ENCODE data around the gene ELAVL4.

The ELAVL4 gene

DNA sequence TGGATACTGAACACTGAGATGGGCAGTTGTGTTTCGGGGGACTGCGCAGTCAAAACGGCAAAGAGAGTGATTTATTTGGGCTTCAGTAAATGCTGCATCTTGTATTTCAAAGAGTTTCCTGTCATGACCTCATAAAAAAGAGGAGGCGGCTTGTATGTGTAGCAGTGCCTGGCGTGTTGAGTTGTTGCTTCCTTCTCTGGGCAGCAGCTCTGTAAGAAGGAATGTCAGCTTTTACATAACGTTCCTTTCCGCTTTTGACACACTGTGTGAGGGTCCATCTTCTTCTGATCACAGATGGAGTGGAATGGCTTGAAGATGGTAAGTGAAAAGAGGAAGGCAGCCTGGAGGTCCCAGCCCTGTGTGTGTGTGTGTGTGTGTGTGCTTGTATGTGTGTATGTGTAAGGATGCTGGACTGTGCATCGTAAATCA lies 941 bp downstream of the ELAVL4 start:
- H3K27ac ChIP-seq, result no peak overlapping the region
- DNase-seq (ENCODE audit: low read depth, low spot score), result no peak
- TF ChIP-seq POLR2AphosphoS5 (IDR thresholded peaks at IDR 0.05; ENCODE audit: borderline replicate concordance, low read depth, low read length) (no peak), FOXP2 (optimal IDR thresholded peaks at IDR 0.05; ENCODE audit: control extremely low read depth, extremely low read length, insufficient read depth) (no peak), EZH2 (IDR thresholded peaks at IDR 0.05) (no peak)
- H3K36me3 ChIP-seq (ENCODE audit: insufficient read depth, low read length), result no peaks in the 10 kb centered on the region
- H3K9me3 ChIP-seq (ENCODE audit: low read depth, low read length), result no peaks in the 10 kb centered on the region
- H3K9ac ChIP-seq (ENCODE audit: insufficient read length), result no peak overlapping the region
- H3K4me3 ChIP-seq, result no peak overlapping the region

DNA sequence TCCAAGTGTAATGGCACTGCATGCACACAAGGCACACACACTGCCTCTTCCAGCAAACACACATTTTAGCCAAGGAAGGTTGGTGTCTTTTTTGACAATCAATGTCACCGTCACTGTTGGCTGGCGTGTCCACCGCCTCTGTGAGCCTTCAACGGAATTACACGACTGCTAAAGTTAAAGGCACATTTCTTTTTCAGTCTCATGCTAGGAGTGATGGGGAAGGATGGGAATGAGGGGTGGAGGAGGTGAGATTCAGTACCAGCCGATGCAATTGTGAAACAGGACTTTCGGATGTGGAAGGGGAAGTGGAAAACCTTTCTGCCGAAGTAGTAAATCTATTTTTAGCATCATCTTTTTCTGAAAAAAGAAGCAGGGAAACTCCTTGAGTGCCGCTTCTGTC lies 1.4 kb downstream of the ELAVL4 start:
- Histone ChIP-seq H3K9ac (ENCODE audit: insufficient read length) (no peak overlapping the region), H3K4me3 (no peak overlapping the region)

DNA sequence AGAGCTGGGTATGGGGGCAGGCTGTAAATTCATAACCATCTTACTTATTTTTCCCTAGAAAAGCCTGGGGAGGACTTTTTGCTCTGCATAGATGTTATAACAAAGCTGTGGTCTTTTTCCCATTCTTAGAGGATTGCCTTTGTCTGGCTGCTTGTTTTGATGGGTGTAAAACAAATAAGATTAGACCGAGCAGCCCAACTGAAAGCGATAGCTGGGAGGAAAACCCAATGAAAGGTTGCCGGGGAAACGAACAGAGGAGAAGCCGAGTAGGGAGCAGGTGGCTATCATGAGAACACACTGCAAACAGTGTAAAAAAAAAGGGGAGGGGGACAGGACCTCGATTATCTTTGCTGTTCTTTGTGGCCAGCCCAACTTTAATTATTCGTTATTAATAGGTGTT lies 1.9 kb downstream of the ELAVL4 start:
- Histone ChIP-seq H3K9ac (ENCODE audit: insufficient read length) (no peak overlapping the region), H3K9me3 (ENCODE audit: low read depth, low read length) (no peaks in the 10 kb centered on the region), H3K27ac (no peak overlapping the region), H3K4me3 (no peak overlapping the region), H3K36me3 (ENCODE audit: insufficient read depth, low read length) (no peaks in the 10 kb centered on the region)
- TF ChIP-seq POLR2AphosphoS5 (IDR thresholded peaks at IDR 0.05; ENCODE audit: borderline replicate concordance, low read depth, low read length) (no peak), FOXP2 (optimal IDR thresholded peaks at IDR 0.05; ENCODE audit: control extremely low read depth, extremely low read length, insufficient read depth) (no peak), EZH2 (IDR thresholded peaks at IDR 0.05) (no peak)
- DNase-seq (ENCODE audit: low read depth, low spot score), result no peak

More for the DNA sequence above, 1.4 kb downstream of the ELAVL4 start:
- TF ChIP-seq POLR2AphosphoS5 (IDR thresholded peaks at IDR 0.05; ENCODE audit: borderline replicate concordance, low read depth, low read length) (no peak), EZH2 (IDR thresholded peaks at IDR 0.05) (no peak), FOXP2 (optimal IDR thresholded peaks at IDR 0.05; ENCODE audit: control extremely low read depth, extremely low read length, insufficient read depth) (no peak)
- Histone ChIP-seq H3K9me3 (ENCODE audit: low read depth, low read length) (no peaks in the 10 kb centered on the region), H3K27ac (no peak overlapping the region), H3K36me3 (ENCODE audit: insufficient read depth, low read length) (no peaks in the 10 kb centered on the region)
- no peak for DNase-seq (ENCODE audit: low read depth, low spot score)

DNA sequence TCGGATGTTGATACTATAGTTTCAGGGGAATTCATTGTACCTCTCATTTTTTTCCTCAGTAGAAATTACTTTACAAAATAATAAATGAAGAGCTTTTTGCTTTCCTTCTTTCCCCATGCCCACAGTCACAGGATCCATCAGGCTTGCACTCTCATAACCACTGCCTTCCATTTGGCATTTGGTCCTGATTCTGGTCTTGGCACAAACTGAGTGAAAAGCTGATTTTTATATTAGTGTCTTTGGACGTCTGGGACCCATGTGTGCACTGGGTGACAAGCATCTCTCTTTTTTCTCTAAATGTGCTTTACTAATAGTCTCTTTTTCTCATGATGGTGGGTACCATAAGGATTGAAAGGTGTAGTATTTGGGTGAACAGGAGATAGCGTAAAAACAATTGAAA lies 2.8 kb downstream of the ELAVL4 start:
- DNase-seq (ENCODE audit: low read depth, low spot score), result no peak
- Histone ChIP-seq H3K27ac (no peak overlapping the region), H3K4me3 (no peak overlapping the region), H3K9me3 (ENCODE audit: low read depth, low read length) (no peaks in the 10 kb centered on the region), H3K9ac (ENCODE audit: insufficient read length) (no peak overlapping the region), H3K36me3 (ENCODE audit: insufficient read depth, low read length) (no peaks in the 10 kb centered on the region)
- TF ChIP-seq FOXP2 (optimal IDR thresholded peaks at IDR 0.05; ENCODE audit: control extremely low read depth, extremely low read length, insufficient read depth) (no peak), EZH2 (IDR thresholded peaks at IDR 0.05) (no peak), POLR2AphosphoS5 (IDR thresholded peaks at IDR 0.05; ENCODE audit: borderline replicate concordance, low read depth, low read length) (no peak)

DNA sequence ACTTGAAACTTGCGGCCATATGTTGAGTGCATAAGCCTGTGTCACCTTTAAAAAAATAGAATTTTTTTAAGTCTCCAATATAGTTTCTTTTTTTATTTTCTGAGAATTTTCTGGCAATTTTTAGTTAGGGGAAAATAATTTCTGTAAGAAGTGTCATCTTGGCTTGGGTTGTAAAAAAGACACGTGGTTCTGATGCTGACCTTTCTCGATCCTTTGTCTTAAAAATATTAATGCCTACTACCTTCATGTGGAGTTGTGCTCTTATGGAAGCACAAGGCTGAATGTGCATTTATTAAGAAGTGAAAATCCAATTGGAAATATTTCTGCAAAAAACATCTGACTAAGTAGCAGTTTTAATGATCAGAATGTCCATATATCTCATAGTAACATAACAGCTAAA lies 3.5 kb downstream of the ELAVL4 start:
- Histone ChIP-seq H3K4me3 (no peak overlapping the region), H3K9ac (ENCODE audit: insufficient read length) (no peak overlapping the region), H3K9me3 (ENCODE audit: low read depth, low read length) (no peaks in the 10 kb centered on the region), H3K27ac (no peak overlapping the region), H3K36me3 (ENCODE audit: insufficient read depth, low read length) (no peaks in the 10 kb centered on the region)
- TF ChIP-seq EZH2 (IDR thresholded peaks at IDR 0.05), result no peak
- no peak for TF ChIP-seq POLR2AphosphoS5 (IDR thresholded peaks at IDR 0.05; ENCODE audit: borderline replicate concordance, low read depth, low read length)
- DNase-seq (ENCODE audit: low read depth, low spot score), result no peak

DNA sequence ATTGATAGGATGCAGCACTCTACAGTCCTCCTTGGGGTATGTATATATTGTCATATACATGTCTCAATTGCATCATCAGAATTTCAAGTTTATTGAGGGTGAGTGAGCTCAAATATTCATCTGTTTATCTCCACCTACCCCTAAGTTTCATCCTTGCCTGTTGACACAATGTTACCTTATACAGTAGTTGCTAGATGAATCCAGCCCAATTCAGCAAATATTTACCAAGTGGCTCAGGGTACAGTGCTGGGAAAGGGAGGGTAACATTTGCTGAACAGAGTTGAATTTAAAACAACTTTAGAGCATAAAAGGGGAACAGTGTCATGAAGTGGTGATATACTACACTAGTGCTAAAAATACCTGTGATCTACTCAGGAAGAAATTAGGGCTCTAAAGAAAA lies 14.4 kb downstream of the ELAVL4 start:
- no peak overlapping the region for H3K4me3 ChIP-seq
- H3K27ac ChIP-seq, result no peak overlapping the region
- no peaks in the 10 kb centered on the region for H3K9me3 ChIP-seq (ENCODE audit: low read depth, low read length)
- DNase-seq (ENCODE audit: low read depth, low spot score), result no peak
- no peaks in the 10 kb centered on the region for H3K36me3 ChIP-seq (ENCODE audit: insufficient read depth, low read length)
- no peak for TF ChIP-seq EZH2 (IDR thresholded peaks at IDR 0.05)
- no peak for TF ChIP-seq FOXP2 (optimal IDR thresholded peaks at IDR 0.05; ENCODE audit: control extremely low read depth, extremely low read length, insufficient read depth)
- TF ChIP-seq POLR2AphosphoS5 (IDR thresholded peaks at IDR 0.05; ENCODE audit: borderline replicate concordance, low read depth, low read length), result no peak
- no peak overlapping the region for H3K9ac ChIP-seq (ENCODE audit: insufficient read length)

DNA sequence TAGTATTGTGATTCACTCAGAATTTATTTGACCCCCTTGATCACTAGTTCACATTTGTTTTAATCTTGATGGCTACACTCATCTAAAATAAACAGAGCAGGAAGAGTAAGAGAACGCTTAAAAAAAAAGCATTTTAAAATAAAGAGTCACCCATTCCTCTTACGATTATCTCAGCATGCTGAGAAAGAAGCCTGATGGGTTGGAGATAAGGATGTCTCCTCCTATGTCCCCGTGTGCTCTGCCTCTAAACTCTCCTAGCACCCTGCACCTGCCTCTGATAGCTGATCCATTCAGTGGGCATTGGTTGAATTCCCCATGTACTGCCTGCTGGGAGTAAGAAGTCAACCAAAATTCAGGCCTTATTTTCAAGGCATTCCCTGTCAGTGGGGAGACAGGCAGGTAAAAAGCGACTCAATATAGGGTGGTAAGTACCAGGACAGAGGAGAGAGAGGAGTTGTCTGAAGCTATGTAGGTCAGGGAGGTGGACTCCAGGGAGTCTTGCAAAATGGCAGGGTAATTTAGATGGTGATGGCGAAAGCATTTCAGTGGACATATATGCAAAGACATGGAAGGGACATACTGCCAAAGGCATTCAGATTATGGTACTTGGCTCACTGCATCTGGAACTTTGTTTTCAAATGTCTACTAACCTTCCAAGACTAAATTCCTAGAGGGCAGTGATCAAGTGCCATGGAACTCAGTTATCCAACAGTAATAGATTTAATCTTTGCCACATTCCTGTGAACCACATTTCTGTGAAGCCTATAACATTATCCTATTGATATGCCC lies 18.4 kb downstream of the ELAVL4 start:
- Histone ChIP-seq H3K9me3 (ENCODE audit: low read depth, low read length) (no peaks in the 10 kb centered on the region), H3K4me3 (no peak overlapping the region), H3K9ac (ENCODE audit: insufficient read length) (no peak overlapping the region), H3K27ac (no peak overlapping the region), H3K36me3 (ENCODE audit: insufficient read depth, low read length) (no peaks in the 10 kb centered on the region)
- TF ChIP-seq FOXP2 (optimal IDR thresholded peaks at IDR 0.05; ENCODE audit: control extremely low read depth, extremely low read length, insufficient read depth) (no peak), EZH2 (IDR thresholded peaks at IDR 0.05) (no peak), POLR2AphosphoS5 (IDR thresholded peaks at IDR 0.05; ENCODE audit: borderline replicate concordance, low read depth, low read length) (no peak)
- no peak for DNase-seq (ENCODE audit: low read depth, low spot score)

DNA sequence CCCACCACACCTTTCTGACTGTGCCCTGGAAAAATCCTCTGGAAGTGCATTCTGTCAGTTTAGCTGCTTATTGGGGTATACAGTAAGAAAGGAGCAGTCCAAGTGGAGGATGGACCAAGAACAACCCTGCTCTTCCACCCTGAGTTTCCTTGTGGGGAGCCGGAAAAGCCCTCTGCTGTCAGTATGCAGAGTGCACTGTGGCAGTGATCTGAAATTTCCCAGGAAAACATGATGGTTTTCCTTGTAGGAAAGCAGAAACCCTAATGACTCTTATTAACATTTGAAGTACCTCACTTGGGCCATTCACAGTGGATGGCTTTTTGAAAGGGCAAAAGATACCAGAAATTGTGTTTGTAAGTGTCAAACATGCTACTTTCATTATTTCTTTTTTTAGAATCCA lies 20.5 kb downstream of the ELAVL4 start:
- no peak overlapping the region for H3K9ac ChIP-seq (ENCODE audit: insufficient read length)
- no peaks in the 10 kb centered on the region for H3K9me3 ChIP-seq (ENCODE audit: low read depth, low read length)
- H3K27ac ChIP-seq, result no peak overlapping the region
- H3K4me3 ChIP-seq, result no peak overlapping the region
- TF ChIP-seq EZH2 (IDR thresholded peaks at IDR 0.05) (no peak), FOXP2 (optimal IDR thresholded peaks at IDR 0.05; ENCODE audit: control extremely low read depth, extremely low read length, insufficient read depth) (no peak), POLR2AphosphoS5 (IDR thresholded peaks at IDR 0.05; ENCODE audit: borderline replicate concordance, low read depth, low read length) (no peak)
- DNase-seq (ENCODE audit: low read depth, low spot score), result no peak
- H3K36me3 ChIP-seq (ENCODE audit: insufficient read depth, low read length), result no peaks in the 10 kb centered on the region

Measured in SK-N-MC (cell line).